Panc1 (cell line): ENCODE measurements around the gene DPEP1. TPM values are rescaled to one million over a fixed set of nuclear protein-coding genes. Genes with fewer than 3 reads are reported as not detected.
A peak's percentile ranks its signal among the peaks of the same experiment; 100 is the strongest.

ENCODE experiments used
- ATAC-seq: fragments of 200-7000 bp; cut with Tn5 transposase; 2 replicates; pipeline ENCODE4 v1.9.1; 2020; ENCODE audit warnings: mild to moderate bottlenecking, moderate library complexity
- BruUV-seq: library from RNA; stranded (reverse); fragments of 400-500 nt; replicated peaks from 2 replicates; lab custom pipeline; 2021; lab: Mats Ljungman, UMichigan
- CTCF ChIA-PET: fragments of 300-600 bp; sonication (Branson Sonifier 250); formaldehyde crosslinking; loops from one replicate; lab custom pipeline; 2022; ENCODE audit warnings: antibody characterized with exemption; lab: Charles Lee
- POLR2A ChIA-PET: fragments of 300-600 bp; sonication (Branson Sonifier 250); formaldehyde crosslinking; loops from one replicate; lab custom pipeline; 2022; ENCODE audit warnings: antibody characterized with exemption; lab: Charles Lee
- DNase-seq: peaks from one replicate; pipeline ENCODE4 v3.0.0-alpha.2; 2010; ENCODE audit warnings: low read depth, low spot score
- H3K27ac ChIP-seq: 2 replicates; pipeline ENCODE4 v1.5.1; 2011; ENCODE audit warnings: mild to moderate bottlenecking, low read length, inconsistent platforms
- H3K27me3 ChIP-seq: fragments of 200-500 bp; sonication (Bioruptor generic); 2 replicates; pipeline ENCODE4 v1.6.0; 2014; ENCODE audit warnings: low read length, inconsistent platforms; ENCODE audit not compliant: control insufficient read depth, insufficient read depth
- H3K36me3 ChIP-seq: fragments of 200-500 bp; sonication (Bioruptor generic); 2 replicates; pipeline ENCODE4 v1.5.1; 2014; ENCODE audit warnings: inconsistent platforms, mild to moderate bottlenecking, low read length, moderate library complexity; ENCODE audit not compliant: control insufficient read depth, insufficient read depth
- H3K4me1 ChIP-seq: 2 replicates; pipeline ENCODE4 v1.5.1; 2011; ENCODE audit warnings: inconsistent platforms, mild to moderate bottlenecking, low read length, moderate library complexity; ENCODE audit not compliant: control insufficient read depth, insufficient read depth
- H3K4me3 ChIP-seq, 2 experiments: 2 replicates each; pipeline ENCODE4 v1.5.1; 2011 to 2012; ENCODE audit warnings: low read depth in 2 of 2, low read length in 2 of 2, mild to moderate bottlenecking in 2 of 2, inconsistent platforms in 1 of 2, moderate library complexity in 1 of 2
- H3K9me3 ChIP-seq: fragments of 200-500 bp; sonication (Bioruptor generic); 2 replicates; pipeline ENCODE4 v1.5.1; 2014; ENCODE audit warnings: low read depth, mild to moderate bottlenecking, inconsistent platforms, low read length, moderate library complexity; ENCODE audit not compliant: control insufficient read depth, insufficient read depth
- CTCF ChIP-seq: fragments of 450-650 bp; IDR thresholded peaks from 2 replicates; pipeline ENCODE4 v1.5.1; 2017; ENCODE audit warnings: mild to moderate bottlenecking
- POLR2AphosphoS5 ChIP-seq: IDR thresholded peaks from 2 replicates; pipeline ENCODE4 v1.6.1; 2012; ENCODE audit warnings: mild to moderate bottlenecking, low read depth, low read length, moderate library complexity
- SIN3A ChIP-seq: IDR thresholded peaks from 2 replicates; pipeline ENCODE4 v1.6.1; 2012; ENCODE audit warnings: low read depth, mild to moderate bottlenecking, low read length, moderate library complexity, borderline replicate concordance; ENCODE audit not compliant: insufficient read depth
- TCF7L2 ChIP-seq: IDR thresholded peaks from 2 replicates; pipeline ENCODE4 v1.6.1; 2011; ENCODE audit warnings: mild to moderate bottlenecking, low read depth, low read length, inconsistent platforms
- in situ Hi-C: cut with HindIII; loops from 2 replicates; pipeline ENCODE4 v1.10.0; 2016; ENCODE audit warnings: low sequenced_read_pairs, low pct_unique_long_range_greater_than_20kb
- intact Hi-C: fragments of 100-400 bp; cut with micrococcal nuclease; formaldehyde crosslinking; loops from one replicate; pipeline ENCODE4 v1.10.0; 2022; ENCODE audit not compliant: unreplicated experiment
- total RNA-seq: library from RNA; stranded (reverse); gene quantifications from one replicate; pipeline ENCODE4 v1.2.1, GENCODE V29; 2021; ENCODE audit not compliant: unreplicated experiment
- TF ChIP-seq, protein P1 (sequence below), 2 experiments: IDR thresholded peaks; 2 replicates each; pipeline ENCODE4 v1.6.1; 2011 to 2012; ENCODE audit warnings: low read depth in 2 of 2, control low read depth in 1 of 2, low read length in 1 of 2, mild to moderate bottlenecking in 1 of 2, moderate library complexity in 1 of 2; ENCODE audit not compliant: insufficient read depth in 1 of 2

The DPEP1 gene
- total RNA-seq, 1 experiment from 2014 or later = 0.18 TPM

- ChIA-PET CTCF (interaction anchor here (0.6 to 1.6 kb wide), 3 partner anchors 12 to 25 kb away, joined by 4 to 8 read pairs (median 7); no protein-coding TSS in a partner anchor), POLR2A (interaction anchor here (0.8 kb wide), 1 partner anchor 42 kb away, joined by 3 read pairs; no protein-coding TSS in a partner anchor)
- Histone ChIP-seq H3K27ac (no peak overlapping the region), H3K4me3 (no peak overlapping the region), H3K9me3 (no peaks in the 10 kb centered on the region), H3K27me3 (no peaks in the 10 kb centered on the region), H3K4me1 (peaks cover 4% of the 10 kb centered on the region; the same call in 1 of the 2 replicates), H3K36me3 (no peaks in the 10 kb centered on the region)
- ATAC-seq = 0 out of 2 replicates have a peak, but pooled peaks have one; percentile 11
- in situ Hi-C loops = no loop called here
- BruUV-seq = no TSS peak
- no peak for DNase-seq
- TF ChIP-seq, protein P1, sequence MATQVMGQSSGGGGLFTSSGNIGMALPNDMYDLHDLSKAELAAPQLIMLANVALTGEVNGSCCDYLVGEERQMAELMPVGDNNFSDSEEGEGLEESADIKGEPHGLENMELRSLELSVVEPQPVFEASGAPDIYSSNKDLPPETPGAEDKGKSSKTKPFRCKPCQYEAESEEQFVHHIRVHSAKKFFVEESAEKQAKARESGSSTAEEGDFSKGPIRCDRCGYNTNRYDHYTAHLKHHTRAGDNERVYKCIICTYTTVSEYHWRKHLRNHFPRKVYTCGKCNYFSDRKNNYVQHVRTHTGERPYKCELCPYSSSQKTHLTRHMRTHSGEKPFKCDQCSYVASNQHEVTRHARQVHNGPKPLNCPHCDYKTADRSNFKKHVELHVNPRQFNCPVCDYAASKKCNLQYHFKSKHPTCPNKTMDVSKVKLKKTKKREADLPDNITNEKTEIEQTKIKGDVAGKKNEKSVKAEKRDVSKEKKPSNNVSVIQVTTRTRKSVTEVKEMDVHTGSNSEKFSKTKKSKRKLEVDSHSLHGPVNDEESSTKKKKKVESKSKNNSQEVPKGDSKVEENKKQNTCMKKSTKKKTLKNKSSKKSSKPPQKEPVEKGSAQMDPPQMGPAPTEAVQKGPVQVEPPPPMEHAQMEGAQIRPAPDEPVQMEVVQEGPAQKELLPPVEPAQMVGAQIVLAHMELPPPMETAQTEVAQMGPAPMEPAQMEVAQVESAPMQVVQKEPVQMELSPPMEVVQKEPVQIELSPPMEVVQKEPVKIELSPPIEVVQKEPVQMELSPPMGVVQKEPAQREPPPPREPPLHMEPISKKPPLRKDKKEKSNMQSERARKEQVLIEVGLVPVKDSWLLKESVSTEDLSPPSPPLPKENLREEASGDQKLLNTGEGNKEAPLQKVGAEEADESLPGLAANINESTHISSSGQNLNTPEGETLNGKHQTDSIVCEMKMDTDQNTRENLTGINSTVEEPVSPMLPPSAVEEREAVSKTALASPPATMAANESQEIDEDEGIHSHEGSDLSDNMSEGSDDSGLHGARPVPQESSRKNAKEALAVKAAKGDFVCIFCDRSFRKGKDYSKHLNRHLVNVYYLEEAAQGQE (IDR thresholded peaks at IDR 0.05; ENCODE audit: insufficient read depth in 1 of 2, low read depth in 2 of 2, low read length in 1 of 2) = no peak
- TF ChIP-seq TCF7L2 = no peak
- no peak for TF ChIP-seq CTCF
- TF ChIP-seq POLR2AphosphoS5 = no peak
- TF ChIP-seq SIN3A = no peak
- intact Hi-C loops = no loop called here
These were observed 1.7 kb downstream of the DPEP1 start for GRCh38 chr16:89615176-89615575.

DNA sequence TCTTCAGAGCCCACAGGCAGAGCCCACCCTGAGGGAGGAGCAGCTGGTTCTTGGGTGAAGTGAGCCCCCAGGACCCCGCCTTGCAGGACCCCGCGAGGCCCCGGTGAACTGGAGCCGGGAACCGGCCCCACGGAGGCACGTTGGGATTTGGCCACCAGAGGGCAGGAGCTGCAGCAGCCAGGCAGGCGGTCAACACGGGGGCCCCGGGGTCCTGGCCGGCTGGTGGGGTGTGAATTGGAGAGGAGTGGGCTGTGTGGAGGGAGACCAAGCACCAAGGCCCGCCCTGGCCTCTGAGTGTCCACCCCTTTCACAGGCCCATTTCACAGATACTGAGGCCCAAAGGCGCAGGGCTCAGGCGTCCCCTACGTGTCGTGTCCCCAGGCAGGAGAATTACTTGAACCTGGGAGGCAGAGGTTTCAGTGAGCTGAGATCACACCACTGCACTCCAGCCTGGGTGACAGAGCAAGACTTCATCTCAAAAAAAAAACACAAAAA is 2.2 kb downstream of the DPEP1 start:
- Histone ChIP-seq H3K27ac (no peak overlapping the region), H3K36me3 (no peaks in the 10 kb centered on the region), H3K4me1 (peaks cover 6% of the 10 kb centered on the region; the same call in 1 of the 2 replicates), H3K4me3 (no peak overlapping the region), H3K27me3 (no peaks in the 10 kb centered on the region), H3K9me3 (no peaks in the 10 kb centered on the region)
- POLR2A ChIA-PET = no interaction called here
- TF ChIP-seq, protein P1 (IDR thresholded peaks at IDR 0.05; ENCODE audit: insufficient read depth in 1 of 2, low read depth in 2 of 2, low read length in 1 of 2) = no peak
- TF ChIP-seq TCF7L2 (no peak), CTCF (peak; percentile 90)
- BruUV-seq = no TSS peak
- in situ Hi-C loops (no loop called here), intact Hi-C loops (no loop called here)
- DNase-seq = no peak
- ATAC-seq = peak; percentile 73; the same call in 1 of the 2 replicates
- CTCF ChIA-PET = interaction anchor here (0.7 to 1.6 kb wide), 4 partner anchors 13 to 27 kb away, joined by 3 to 8 read pairs (median 4); no protein-coding TSS in a partner anchor
